Stimulated activated naive CD4-positive, alpha-beta T cell (primary cell): ENCODE measurements around the gene ABCA7.
"Not testable (repeated sequence)": the region's sequence is repeated elsewhere in the genome, so short reads cannot be mapped to it uniquely, and the experiment has no call there.

Experiments
- DNase-seq, 6 experiments: peaks; one replicate each; lab custom pipeline; 2025; lab: John Stamatoyannopoulos, UW

The ABCA7 gene

GRCh38 chr19:1016647-1017114 lies 23.2 kb upstream of the ABCA7 start:
- DNase-seq: no peak

GRCh38 chr19:1017115-1017905 lies 22.6 kb upstream of the ABCA7 start:
- DNase-seq: no peak

GRCh38 chr19:1017906-1018305 lies 22.0 kb upstream of the ABCA7 start:
- DNase-seq: no peak

GRCh38 chr19:1018393-1018792 lies 21.5 kb upstream of the ABCA7 start:
- no peak for DNase-seq

- no peak for DNase-seq
Observed at GRCh38 chr19:1018932-1019615, 20.8 kb upstream of the ABCA7 start.

GRCh38 chr19:1019616-1019961 lies 20.3 kb upstream of the ABCA7 start:
- no peak for DNase-seq

- DNase-seq: peak in 1 of 6 experiments; percentile 52
Observed at GRCh38 chr19:1019980-1020867, 19.7 kb upstream of the ABCA7 start.

- DNase-seq: peak in 5 of 6 experiments; percentile 90 to 98 (median 95)
Observed at GRCh38 chr19:1020868-1021425, 19.0 kb upstream of the ABCA7 start, which contains the start of gene TMEM259. TMEM259 (minus strand) TSS chr19:1021123; CDS start chr19:1020996, 127 bp downstream.

- not testable (repeated sequence) for DNase-seq
Observed at GRCh38 chr19:1023883-1024188, 16.1 kb upstream of the ABCA7 start.

GRCh38 chr19:1025080-1025479 lies 14.8 kb upstream of the ABCA7 start:
- DNase-seq: not testable (repeated sequence)

- DNase-seq: peak; percentile 30 to 67 (median 44)
Observed at GRCh38 chr19:1025960-1026782, 13.7 kb upstream of the ABCA7 start, which contains the start of gene CNN2. CNN2 (plus strand) TSS chr19:1026608; CDS start chr19:1026662, 54 bp downstream.

- peak in 4 of 6 experiments; percentile 28 to 70 (median 33) for DNase-seq
Observed at GRCh38 chr19:1026783-1027649, 12.9 kb upstream of the ABCA7 start.

GRCh38 chr19:1027650-1028061 lies 12.3 kb upstream of the ABCA7 start:
- peak in 3 of 6 experiments; percentile 27 to 75 (median 58) for DNase-seq

- DNase-seq: peak; percentile 41 to 75 (median 62)
Observed at GRCh38 chr19:1028062-1028926, 11.6 kb upstream of the ABCA7 start.

- peak in 1 of 6 experiments; percentile 11 for DNase-seq
Observed at GRCh38 chr19:1032264-1032867, 7.5 kb upstream of the ABCA7 start.

GRCh38 chr19:1035998-1036621 lies 3.8 kb upstream of the ABCA7 start:
- peak in 2 of 6 experiments; percentile 20 to 33 for DNase-seq

- DNase-seq: peak in 4 of 6 experiments; percentile 32 to 52 (median 48)
Observed at GRCh38 chr19:1037621-1038064, 2.3 kb upstream of the ABCA7 start.
